K562 (cell line): Measurements from ENCODE around the gene DNASE2. TPM values are rescaled to one million over a fixed set of nuclear protein-coding genes. Genes with fewer than 3 reads are reported as not detected.

Experiments
- ATF7 ChIP-seq: fragments of 450-650 bp; IDR thresholded peaks from 2 replicates; pipeline ENCODE4 v1.7.1; 2014; ENCODE audit warnings: mild to moderate bottlenecking, moderate library complexity
- CREBBP ChIP-seq: IDR thresholded peaks from one replicate; pipeline ENCODE4 v1.6.1; 2012; ENCODE audit warnings: low read depth, mild to moderate bottlenecking, control low read depth, inconsistent platforms, low read length
- DIDO1 ChIP-seq: fragments of 450-650 bp; IDR thresholded peaks from 2 replicates; pipeline ENCODE4 v1.6.1; 2016; ENCODE audit warnings: low read depth, missing biosample characterization, missing genetic modification characterization
- FOXJ3 ChIP-seq: sonication (generic); formaldehyde crosslinking; IDR thresholded peaks from 2 replicates; pipeline ENCODE4 v1.4.0; 2020; ENCODE audit warnings: mild to moderate bottlenecking, missing genetic modification reagents
- HDAC1 ChIP-seq, 2 experiments: fragments of 450-650 bp; IDR thresholded peaks; 2 replicates each; pipeline ENCODE4 v1.6.1; 2016 to 2017; ENCODE audit warnings: inconsistent platforms in 1 of 2, mild to moderate bottlenecking in 1 of 2, moderate library complexity in 1 of 2
- NFRKB ChIP-seq: fragments of 450-650 bp; IDR thresholded peaks from 2 replicates; pipeline ENCODE4 v1.6.1; 2016; ENCODE audit warnings: low read depth
- PHB2 ChIP-seq: fragments of 450-650 bp; IDR thresholded peaks from 2 replicates; pipeline ENCODE4 v1.6.1; 2017; ENCODE audit warnings: low read depth
- SLC30A9 ChIP-seq: fragments of 250-450 bp; sonication (Bioruptor Pico); IDR thresholded peaks from 2 replicates; pipeline ENCODE4 v1.8.0; 2022; ENCODE audit warnings: mild to moderate bottlenecking, moderate library complexity
- SOX6 ChIP-seq: fragments of 450-650 bp; IDR thresholded peaks from 2 replicates; pipeline ENCODE4 v1.6.1; 2014; ENCODE audit warnings: mild to moderate bottlenecking
- TGIF2 ChIP-seq: sonication (generic); formaldehyde crosslinking; IDR thresholded peaks from 2 replicates; pipeline ENCODE4 v1.8.1; 2022; ENCODE audit warnings: mild to moderate bottlenecking, missing genetic modification reagents, moderate library complexity
- ZBTB17 ChIP-seq: fragments of 450-650 bp; formaldehyde crosslinking; IDR thresholded peaks from 2 replicates; pipeline ENCODE4 v1.4.0; 2020; ENCODE audit warnings: mild to moderate bottlenecking
- ZNF766 ChIP-seq: fragments of 200-800 bp; sonication (Bioruptor generic); conservative IDR thresholded peaks from 2 replicates; pipeline ENCODE4 v1.6.1; 2016; ENCODE audit warnings: missing genetic modification characterization, missing compliant biosample characterization
- ZNF785 ChIP-seq: fragments of 250-450 bp; sonication (Bioruptor Pico); IDR thresholded peaks from 2 replicates; pipeline ENCODE4 v1.4.0; 2020; ENCODE audit warnings: mild to moderate bottlenecking
- polyA plus RNA-seq, 8 experiments: library from polyadenylated mRNA; depleted of rRNA in 4 of 8; stranded (reverse) in 5 of 8; unstranded in 3 of 8; fragments of >200 nt; fragmentation: Nextera tagmentation in 2 of 8; fragmentation: Illumina TruSeq in 1 of 8; extraction: Ambion mirVana in 2 of 8; extraction: Trizol in 1 of 8; gene quantifications; 2 replicates each; pipeline versions ENCODE4 v1.2.1 to v1.2.3, GENCODE V29; 2011 to 2014; ENCODE audit warnings: inconsistent platforms in 1 of 8, missing spikeins in 1 of 8
- total RNA-seq, 7 experiments: library from RNA; depleted of rRNA in 6 of 7; stranded (reverse); fragments of >200 nt in 6 of 7; fragmentation: Illumina TruSeq in 2 of 7; extraction: Trizol in 2 of 7; gene quantifications; 2 replicates each; pipeline versions ENCODE4 v1.2.1 to v1.2.3, GENCODE V29; 2011 to 2021; ENCODE audit warnings: low replicate concordance in 1 of 7
- TF ChIP-seq, protein P1 (sequence below): fragments of 450-650 bp; formaldehyde crosslinking; IDR thresholded peaks from 2 replicates; pipeline ENCODE4 v1.4.0; 2020; ENCODE audit warnings: mild to moderate bottlenecking
- TF ChIP-seq, protein P2 (sequence below): fragments of 250-450 bp; sonication (Bioruptor Pico); IDR thresholded peaks from 2 replicates; pipeline ENCODE4 v1.4.0; 2020
- TF ChIP-seq, protein P3 (sequence below): sonication (generic); formaldehyde crosslinking; IDR thresholded peaks from 2 replicates; pipeline ENCODE4 v1.8.0; 2023; ENCODE audit warnings: missing genetic modification reagents, mild to moderate bottlenecking, borderline replicate concordance

DNASE2 gene
- total and polyA plus RNA-seq, 9 of the 15 experiments (the other 6 are each of a cell fraction or from before 2014, with no cell fraction given): 4.4 to 27.0 (median 20.2) TPM

DNA sequence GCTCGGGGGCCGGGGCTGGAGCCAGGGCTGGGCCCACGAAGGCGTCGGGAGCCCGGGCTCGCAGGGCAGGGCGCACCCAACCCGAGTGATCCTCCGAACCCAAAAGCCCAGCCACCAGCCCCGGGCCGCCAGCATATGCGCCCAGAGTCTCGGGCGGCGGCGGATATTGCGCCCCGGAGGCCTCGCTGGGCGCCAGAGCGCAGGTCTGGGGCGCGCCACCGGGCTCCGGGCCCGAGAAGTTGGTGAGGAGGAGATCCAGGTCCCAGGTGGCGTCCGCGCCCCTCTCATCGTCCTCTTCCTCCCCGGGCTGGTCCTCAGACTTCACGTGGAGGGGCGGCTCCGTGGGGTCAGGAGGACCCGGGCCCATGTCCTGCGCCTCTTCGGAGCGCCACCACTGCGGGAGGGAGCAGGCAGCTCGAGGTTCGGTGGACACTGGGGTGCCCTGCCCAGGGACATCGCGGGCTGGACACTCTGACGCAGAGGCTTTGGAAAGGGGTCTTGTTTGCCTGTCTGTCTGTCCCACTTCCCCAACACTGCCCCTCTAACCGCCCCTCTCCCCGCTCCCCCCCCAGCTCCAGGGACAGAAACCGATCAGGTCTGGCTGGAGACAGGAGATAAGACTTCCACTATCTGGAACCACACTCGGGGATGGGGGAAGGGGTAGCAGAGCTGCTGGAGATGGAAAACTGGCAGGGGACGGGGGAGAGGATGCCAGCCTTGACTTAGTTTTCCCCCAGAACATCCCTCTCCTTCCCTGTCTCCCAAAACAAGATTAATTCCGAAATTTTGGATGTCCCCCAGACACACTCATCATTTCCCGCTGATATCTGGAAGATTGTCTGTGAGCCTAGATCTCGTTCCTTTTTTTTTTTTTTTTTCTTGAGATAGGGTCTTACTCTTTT, 4.8 kb upstream of the DNASE2 start (continued):
- TF ChIP-seq CREBBP (no peak), ZNF766 (CRISPR knock-in tag) (peak; percentile 31; the same call in 1 of the 2 replicates), HDAC1 (IDR thresholded peaks at IDR 0.05) (peak; percentile 7 to 24; a peak in 1 of 4 replicates), FOXJ3 (CRISPR knock-in tag) (no peak), NFRKB (no peak; the same call in none of the 2 replicates), ZNF785 (CRISPR knock-in tag) (no peak), PHB2 (peak; percentile 67), SOX6 (peak; percentile 46; the same call in 1 of the 2 replicates), TGIF2 (CRISPR knock-in tag) (no peak), ATF7 (no peak), SLC30A9 (CRISPR knock-in tag) (no peak), DIDO1 (tag) (no peak), ZBTB17 (no peak)
- TF ChIP-seq, protein P1, sequence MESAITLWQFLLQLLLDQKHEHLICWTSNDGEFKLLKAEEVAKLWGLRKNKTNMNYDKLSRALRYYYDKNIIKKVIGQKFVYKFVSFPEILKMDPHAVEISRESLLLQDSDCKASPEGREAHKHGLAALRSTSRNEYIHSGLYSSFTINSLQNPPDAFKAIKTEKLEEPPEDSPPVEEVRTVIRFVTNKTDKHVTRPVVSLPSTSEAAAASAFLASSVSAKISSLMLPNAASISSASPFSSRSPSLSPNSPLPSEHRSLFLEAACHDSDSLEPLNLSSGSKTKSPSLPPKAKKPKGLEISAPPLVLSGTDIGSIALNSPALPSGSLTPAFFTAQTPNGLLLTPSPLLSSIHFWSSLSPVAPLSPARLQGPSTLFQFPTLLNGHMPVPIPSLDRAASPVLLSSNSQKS (CRISPR knock-in tag): no peak
- TF ChIP-seq, protein P2, sequence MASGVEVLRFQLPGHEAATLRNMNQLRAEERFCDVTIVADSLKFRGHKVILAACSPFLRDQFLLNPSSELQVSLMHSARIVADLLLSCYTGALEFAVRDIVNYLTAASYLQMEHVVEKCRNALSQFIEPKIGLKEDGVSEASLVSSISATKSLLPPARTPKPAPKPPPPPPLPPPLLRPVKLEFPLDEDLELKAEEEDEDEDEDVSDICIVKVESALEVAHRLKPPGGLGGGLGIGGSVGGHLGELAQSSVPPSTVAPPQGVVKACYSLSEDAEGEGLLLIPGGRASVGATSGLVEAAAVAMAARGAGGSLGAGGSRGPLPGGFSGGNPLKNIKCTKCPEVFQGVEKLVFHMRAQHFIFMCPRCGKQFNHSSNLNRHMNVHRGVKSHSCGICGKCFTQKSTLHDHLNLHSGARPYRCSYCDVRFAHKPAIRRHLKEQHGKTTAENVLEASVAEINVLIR (CRISPR knock-in tag): no peak
- TF ChIP-seq, protein P3, sequence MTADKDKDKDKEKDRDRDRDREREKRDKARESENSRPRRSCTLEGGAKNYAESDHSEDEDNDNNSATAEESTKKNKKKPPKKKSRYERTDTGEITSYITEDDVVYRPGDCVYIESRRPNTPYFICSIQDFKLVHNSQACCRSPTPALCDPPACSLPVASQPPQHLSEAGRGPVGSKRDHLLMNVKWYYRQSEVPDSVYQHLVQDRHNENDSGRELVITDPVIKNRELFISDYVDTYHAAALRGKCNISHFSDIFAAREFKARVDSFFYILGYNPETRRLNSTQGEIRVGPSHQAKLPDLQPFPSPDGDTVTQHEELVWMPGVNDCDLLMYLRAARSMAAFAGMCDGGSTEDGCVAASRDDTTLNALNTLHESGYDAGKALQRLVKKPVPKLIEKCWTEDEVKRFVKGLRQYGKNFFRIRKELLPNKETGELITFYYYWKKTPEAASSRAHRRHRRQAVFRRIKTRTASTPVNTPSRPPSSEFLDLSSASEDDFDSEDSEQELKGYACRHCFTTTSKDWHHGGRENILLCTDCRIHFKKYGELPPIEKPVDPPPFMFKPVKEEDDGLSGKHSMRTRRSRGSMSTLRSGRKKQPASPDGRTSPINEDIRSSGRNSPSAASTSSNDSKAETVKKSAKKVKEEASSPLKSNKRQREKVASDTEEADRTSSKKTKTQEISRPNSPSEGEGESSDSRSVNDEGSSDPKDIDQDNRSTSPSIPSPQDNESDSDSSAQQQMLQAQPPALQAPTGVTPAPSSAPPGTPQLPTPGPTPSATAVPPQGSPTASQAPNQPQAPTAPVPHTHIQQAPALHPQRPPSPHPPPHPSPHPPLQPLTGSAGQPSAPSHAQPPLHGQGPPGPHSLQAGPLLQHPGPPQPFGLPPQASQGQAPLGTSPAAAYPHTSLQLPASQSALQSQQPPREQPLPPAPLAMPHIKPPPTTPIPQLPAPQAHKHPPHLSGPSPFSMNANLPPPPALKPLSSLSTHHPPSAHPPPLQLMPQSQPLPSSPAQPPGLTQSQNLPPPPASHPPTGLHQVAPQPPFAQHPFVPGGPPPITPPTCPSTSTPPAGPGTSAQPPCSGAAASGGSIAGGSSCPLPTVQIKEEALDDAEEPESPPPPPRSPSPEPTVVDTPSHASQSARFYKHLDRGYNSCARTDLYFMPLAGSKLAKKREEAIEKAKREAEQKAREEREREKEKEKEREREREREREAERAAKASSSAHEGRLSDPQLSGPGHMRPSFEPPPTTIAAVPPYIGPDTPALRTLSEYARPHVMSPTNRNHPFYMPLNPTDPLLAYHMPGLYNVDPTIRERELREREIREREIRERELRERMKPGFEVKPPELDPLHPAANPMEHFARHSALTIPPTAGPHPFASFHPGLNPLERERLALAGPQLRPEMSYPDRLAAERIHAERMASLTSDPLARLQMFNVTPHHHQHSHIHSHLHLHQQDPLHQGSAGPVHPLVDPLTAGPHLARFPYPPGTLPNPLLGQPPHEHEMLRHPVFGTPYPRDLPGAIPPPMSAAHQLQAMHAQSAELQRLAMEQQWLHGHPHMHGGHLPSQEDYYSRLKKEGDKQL (CRISPR knock-in tag): no peak
